ENCODE measurements around the gene NDUFA6.

The NDUFA6 gene

DNA sequence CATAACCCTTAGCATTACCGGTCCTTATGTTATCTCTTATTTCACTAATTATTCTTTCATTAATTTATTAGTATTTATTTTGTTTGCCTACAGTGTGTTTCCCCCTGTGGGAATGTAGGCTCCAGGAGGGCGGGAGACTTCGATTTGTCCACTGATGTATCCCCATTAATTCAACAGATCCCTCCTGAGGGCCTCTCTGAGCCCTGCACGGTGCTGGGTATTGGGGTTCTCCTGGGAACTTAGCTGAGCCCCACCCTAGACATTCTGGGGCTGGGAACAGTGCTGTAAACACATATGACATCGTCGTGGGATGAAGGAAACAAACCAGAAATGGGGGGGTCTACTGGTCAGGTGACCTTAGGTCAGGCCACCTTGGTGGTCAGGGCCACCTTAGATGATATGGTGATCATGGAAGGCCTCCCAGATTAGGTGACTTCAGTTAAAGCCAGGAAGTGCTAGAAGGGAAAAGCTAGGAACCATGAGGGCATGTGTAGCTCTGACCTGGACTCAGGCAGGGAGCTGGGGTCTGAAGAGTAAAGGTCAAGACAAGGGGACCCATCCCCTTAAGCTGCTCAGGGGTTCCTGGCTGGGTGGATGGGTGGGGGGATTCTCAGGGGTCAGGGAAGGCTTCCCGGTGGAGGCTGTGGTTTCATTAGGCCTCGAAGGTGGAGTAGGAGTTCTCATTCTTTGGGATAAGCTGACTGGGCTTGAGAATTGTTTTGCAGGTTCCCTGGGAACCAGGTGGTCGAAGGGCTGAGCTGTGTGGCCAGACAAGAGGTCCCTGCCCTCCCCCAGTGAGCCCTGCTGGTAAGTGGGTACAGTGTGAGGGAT is 15.5 kb downstream of the NDUFA6 start:
- ATAC-seq: no peak
- TF ChIP-seq, protein P1, sequence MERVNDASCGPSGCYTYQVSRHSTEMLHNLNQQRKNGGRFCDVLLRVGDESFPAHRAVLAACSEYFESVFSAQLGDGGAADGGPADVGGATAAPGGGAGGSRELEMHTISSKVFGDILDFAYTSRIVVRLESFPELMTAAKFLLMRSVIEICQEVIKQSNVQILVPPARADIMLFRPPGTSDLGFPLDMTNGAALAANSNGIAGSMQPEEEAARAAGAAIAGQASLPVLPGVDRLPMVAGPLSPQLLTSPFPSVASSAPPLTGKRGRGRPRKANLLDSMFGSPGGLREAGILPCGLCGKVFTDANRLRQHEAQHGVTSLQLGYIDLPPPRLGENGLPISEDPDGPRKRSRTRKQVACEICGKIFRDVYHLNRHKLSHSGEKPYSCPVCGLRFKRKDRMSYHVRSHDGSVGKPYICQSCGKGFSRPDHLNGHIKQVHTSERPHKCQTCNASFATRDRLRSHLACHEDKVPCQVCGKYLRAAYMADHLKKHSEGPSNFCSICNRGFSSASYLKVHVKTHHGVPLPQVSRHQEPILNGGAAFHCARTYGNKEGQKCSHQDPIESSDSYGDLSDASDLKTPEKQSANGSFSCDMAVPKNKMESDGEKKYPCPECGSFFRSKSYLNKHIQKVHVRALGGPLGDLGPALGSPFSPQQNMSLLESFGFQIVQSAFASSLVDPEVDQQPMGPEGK (CRISPR knock-in tag; IDR thresholded peaks at IDR 0.05; ENCODE audit: borderline replicate concordance): no peak
- TF ChIP-seq GLIS3 (CRISPR knock-in tag; IDR thresholded peaks at IDR 0.05) (no peak), PPARA (CRISPR knock-in tag; IDR thresholded peaks at IDR 0.05; ENCODE audit: borderline replicate concordance) (no peak), OSR1 (CRISPR knock-in tag; IDR thresholded peaks at IDR 0.05) (no peak), TOX (CRISPR knock-in tag; IDR thresholded peaks at IDR 0.05; ENCODE audit: borderline replicate concordance) (no peak), TCF4 (CRISPR knock-in tag; IDR thresholded peaks at IDR 0.05; ENCODE audit: borderline replicate concordance) (no peak), ESRRG (CRISPR knock-in tag; IDR thresholded peaks at IDR 0.05) (no peak)
- TF ChIP-seq, protein P2, sequence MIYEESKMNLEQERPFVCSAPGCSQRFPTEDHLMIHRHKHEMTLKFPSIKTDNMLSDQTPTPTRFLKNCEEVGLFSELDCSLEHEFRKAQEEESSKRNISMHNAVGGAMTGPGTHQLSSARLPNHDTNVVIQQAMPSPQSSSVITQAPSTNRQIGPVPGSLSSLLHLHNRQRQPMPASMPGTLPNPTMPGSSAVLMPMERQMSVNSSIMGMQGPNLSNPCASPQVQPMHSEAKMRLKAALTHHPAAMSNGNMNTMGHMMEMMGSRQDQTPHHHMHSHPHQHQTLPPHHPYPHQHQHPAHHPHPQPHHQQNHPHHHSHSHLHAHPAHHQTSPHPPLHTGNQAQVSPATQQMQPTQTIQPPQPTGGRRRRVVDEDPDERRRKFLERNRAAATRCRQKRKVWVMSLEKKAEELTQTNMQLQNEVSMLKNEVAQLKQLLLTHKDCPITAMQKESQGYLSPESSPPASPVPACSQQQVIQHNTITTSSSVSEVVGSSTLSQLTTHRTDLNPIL (CRISPR knock-in tag; IDR thresholded peaks at IDR 0.05; ENCODE audit: low read depth): no peak

GRCh38 chr22:42074132-42074811 is 16.3 kb downstream of the NDUFA6 start, which contains the start of gene PHETA2:
Gene PHETA2 (plus strand): TSS chr22:42074248. CDS start chr22:42077294, 3,046 bp downstream.
- no peak for TF ChIP-seq ESRRG (CRISPR knock-in tag; IDR thresholded peaks at IDR 0.05)
- no peak for TF ChIP-seq ZFP30 (CRISPR knock-in tag; IDR thresholded peaks at IDR 0.05)
- no peak for TF ChIP-seq POU6F1 (CRISPR knock-in tag; IDR thresholded peaks at IDR 0.05; ENCODE audit: borderline replicate concordance, low read depth)
- no peak for TF ChIP-seq ZFP3 (CRISPR knock-in tag; IDR thresholded peaks at IDR 0.05)
- TF ChIP-seq BACH2 (CRISPR knock-in tag; IDR thresholded peaks at IDR 0.05; ENCODE audit: borderline replicate concordance): no peak
- no peak for TF ChIP-seq CSDC2 (CRISPR knock-in tag; IDR thresholded peaks at IDR 0.05)
- TF ChIP-seq OSR1 (CRISPR knock-in tag; IDR thresholded peaks at IDR 0.05): no peak
- TF ChIP-seq ZNF565 (CRISPR knock-in tag; conservative IDR thresholded peaks at IDR 0.05; ENCODE audit: low read depth): no peak
- ATAC-seq: no peak

GRCh38 chr22:42073621-42074041 is 16.9 kb downstream of the NDUFA6 start:
- TF ChIP-seq SNAI2 (CRISPR knock-in tag; IDR thresholded peaks at IDR 0.05) (no peak), ZFP3 (CRISPR knock-in tag; IDR thresholded peaks at IDR 0.05) (no peak), PPARA (CRISPR knock-in tag; IDR thresholded peaks at IDR 0.05; ENCODE audit: borderline replicate concordance) (no peak), CSDC2 (CRISPR knock-in tag; IDR thresholded peaks at IDR 0.05) (no peak), TCF4 (CRISPR knock-in tag; IDR thresholded peaks at IDR 0.05; ENCODE audit: borderline replicate concordance) (no peak), POU6F1 (CRISPR knock-in tag; IDR thresholded peaks at IDR 0.05; ENCODE audit: borderline replicate concordance, low read depth) (no peak), ZFP30 (CRISPR knock-in tag; IDR thresholded peaks at IDR 0.05) (no peak), ARNTL (CRISPR knock-in tag; IDR thresholded peaks at IDR 0.05; ENCODE audit: borderline replicate concordance, low read depth) (no peak), ISL1 (CRISPR knock-in tag; IDR thresholded peaks at IDR 0.05) (no peak), GLIS3 (CRISPR knock-in tag; IDR thresholded peaks at IDR 0.05) (no peak), TOX (CRISPR knock-in tag; IDR thresholded peaks at IDR 0.05; ENCODE audit: borderline replicate concordance) (no peak), ZC3H10 (CRISPR knock-in tag; IDR thresholded peaks at IDR 0.05) (no peak), BACH2 (CRISPR knock-in tag; IDR thresholded peaks at IDR 0.05; ENCODE audit: borderline replicate concordance) (no peak)
- TF ChIP-seq, protein P3, sequence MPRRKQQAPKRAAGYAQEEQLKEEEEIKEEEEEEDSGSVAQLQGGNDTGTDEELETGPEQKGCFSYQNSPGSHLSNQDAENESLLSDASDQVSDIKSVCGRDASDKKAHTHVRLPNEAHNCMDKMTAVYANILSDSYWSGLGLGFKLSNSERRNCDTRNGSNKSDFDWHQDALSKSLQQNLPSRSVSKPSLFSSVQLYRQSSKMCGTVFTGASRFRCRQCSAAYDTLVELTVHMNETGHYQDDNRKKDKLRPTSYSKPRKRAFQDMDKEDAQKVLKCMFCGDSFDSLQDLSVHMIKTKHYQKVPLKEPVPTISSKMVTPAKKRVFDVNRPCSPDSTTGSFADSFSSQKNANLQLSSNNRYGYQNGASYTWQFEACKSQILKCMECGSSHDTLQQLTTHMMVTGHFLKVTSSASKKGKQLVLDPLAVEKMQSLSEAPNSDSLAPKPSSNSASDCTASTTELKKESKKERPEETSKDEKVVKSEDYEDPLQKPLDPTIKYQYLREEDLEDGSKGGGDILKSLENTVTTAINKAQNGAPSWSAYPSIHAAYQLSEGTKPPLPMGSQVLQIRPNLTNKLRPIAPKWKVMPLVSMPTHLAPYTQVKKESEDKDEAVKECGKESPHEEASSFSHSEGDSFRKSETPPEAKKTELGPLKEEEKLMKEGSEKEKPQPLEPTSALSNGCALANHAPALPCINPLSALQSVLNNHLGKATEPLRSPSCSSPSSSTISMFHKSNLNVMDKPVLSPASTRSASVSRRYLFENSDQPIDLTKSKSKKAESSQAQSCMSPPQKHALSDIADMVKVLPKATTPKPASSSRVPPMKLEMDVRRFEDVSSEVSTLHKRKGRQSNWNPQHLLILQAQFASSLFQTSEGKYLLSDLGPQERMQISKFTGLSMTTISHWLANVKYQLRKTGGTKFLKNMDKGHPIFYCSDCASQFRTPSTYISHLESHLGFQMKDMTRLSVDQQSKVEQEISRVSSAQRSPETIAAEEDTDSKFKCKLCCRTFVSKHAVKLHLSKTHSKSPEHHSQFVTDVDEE (CRISPR knock-in tag; IDR thresholded peaks at IDR 0.05): no peak
- ATAC-seq: no peak
